ENCODE measurements around the gene HIVEP3.

Gene HIVEP3

DNA sequence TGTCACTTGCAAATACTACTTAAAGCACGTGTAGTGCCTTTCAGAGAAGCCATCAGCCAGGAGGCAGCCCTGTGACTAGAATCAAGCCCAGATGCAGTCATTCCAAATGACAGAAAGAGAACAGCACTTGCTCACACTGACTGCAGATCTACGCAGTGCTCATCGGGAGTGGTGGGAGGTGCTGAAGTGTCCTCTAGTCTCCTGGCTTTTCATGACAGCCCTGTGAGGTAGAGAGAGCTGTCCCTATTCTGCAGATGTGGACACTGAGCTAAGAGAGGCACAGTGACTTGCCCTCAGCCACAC, 371.9 kb downstream of the HIVEP3 start:
- DNase-seq (ENCODE audit: extremely low spot score): no peak
- ChIA-PET CTCF (interaction anchor here (0.8 to 1.3 kb wide), 2 partner anchors 9 to 27 kb away, joined by 3 to 4 read pairs; no protein-coding TSS in a partner anchor), POLR2A (no interaction called here)
- TF ChIP-seq, protein P1, sequence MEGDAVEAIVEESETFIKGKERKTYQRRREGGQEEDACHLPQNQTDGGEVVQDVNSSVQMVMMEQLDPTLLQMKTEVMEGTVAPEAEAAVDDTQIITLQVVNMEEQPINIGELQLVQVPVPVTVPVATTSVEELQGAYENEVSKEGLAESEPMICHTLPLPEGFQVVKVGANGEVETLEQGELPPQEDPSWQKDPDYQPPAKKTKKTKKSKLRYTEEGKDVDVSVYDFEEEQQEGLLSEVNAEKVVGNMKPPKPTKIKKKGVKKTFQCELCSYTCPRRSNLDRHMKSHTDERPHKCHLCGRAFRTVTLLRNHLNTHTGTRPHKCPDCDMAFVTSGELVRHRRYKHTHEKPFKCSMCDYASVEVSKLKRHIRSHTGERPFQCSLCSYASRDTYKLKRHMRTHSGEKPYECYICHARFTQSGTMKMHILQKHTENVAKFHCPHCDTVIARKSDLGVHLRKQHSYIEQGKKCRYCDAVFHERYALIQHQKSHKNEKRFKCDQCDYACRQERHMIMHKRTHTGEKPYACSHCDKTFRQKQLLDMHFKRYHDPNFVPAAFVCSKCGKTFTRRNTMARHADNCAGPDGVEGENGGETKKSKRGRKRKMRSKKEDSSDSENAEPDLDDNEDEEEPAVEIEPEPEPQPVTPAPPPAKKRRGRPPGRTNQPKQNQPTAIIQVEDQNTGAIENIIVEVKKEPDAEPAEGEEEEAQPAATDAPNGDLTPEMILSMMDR (IDR thresholded peaks at IDR 0.05; ENCODE audit: control extremely low read depth, extremely low read depth, low read depth, missing control alignments): no peak

GRCh38 chr1:41545996-41546832, 372.5 kb downstream of the HIVEP3 start:
- DNase-seq (ENCODE audit: extremely low spot score): no peak
- TF ChIP-seq, protein P1 (IDR thresholded peaks at IDR 0.05; ENCODE audit: control extremely low read depth, extremely low read depth, low read depth, missing control alignments): no peak
- ChIA-PET POLR2A (no interaction called here), CTCF (no interaction called here)

DNA sequence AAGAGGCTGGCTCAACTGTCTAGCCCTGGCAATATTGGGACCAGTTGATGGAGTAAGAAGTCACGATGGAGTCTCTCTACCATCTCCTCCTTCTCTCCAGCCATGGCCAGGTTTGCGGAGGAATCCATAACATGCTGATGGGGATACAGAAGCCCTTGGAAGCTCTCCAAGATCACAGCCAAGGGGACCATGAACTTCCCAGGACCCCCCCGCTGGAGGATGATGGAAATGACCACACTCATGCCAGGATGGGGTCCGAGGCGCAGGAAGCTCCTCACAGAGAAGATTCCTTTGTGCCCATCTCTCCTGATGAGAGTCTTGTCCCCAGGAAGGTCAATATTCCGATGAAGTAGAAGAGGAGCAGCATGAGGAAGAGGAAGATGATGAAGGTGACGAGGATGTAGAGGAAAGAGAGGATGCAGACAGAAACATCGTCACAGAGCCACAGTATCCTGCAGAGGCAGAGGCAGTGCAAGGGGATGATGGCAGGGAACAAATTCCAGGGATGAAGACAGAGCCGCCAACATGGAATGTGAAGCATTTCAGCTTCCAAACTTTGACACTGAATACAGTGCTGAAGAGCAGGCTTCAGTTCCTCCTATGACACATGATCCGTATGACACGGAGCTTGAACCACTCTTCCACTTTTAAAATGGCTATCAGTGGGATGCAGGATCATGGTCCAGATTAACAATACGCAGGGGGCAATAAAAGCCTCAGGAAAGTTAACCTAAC, 376.4 kb downstream of the HIVEP3 start:
- TF ChIP-seq, protein P1 (IDR thresholded peaks at IDR 0.05; ENCODE audit: control extremely low read depth, extremely low read depth, low read depth, missing control alignments): peak; percentile 4
- DNase-seq (ENCODE audit: extremely low spot score): no peak
- ChIA-PET CTCF (interaction anchor here (1.0 to 6.7 kb wide), 3 partner anchors 24 to 50 kb away, joined by 3 to 48 read pairs (median 8); no protein-coding TSS in a partner anchor), POLR2A (no interaction called here)

GRCh38 chr1:41541592-41541952, 377.1 kb downstream of the HIVEP3 start:
- DNase-seq (ENCODE audit: extremely low spot score): no peak
- TF ChIP-seq, protein P1 (IDR thresholded peaks at IDR 0.05; ENCODE audit: control extremely low read depth, extremely low read depth, low read depth, missing control alignments): no peak
- ChIA-PET POLR2A (no interaction called here), CTCF (interaction anchor here (2.8 to 6.7 kb wide), 2 partner anchors 23 to 49 kb away, joined by 8 to 48 read pairs; no protein-coding TSS in a partner anchor)

DNA sequence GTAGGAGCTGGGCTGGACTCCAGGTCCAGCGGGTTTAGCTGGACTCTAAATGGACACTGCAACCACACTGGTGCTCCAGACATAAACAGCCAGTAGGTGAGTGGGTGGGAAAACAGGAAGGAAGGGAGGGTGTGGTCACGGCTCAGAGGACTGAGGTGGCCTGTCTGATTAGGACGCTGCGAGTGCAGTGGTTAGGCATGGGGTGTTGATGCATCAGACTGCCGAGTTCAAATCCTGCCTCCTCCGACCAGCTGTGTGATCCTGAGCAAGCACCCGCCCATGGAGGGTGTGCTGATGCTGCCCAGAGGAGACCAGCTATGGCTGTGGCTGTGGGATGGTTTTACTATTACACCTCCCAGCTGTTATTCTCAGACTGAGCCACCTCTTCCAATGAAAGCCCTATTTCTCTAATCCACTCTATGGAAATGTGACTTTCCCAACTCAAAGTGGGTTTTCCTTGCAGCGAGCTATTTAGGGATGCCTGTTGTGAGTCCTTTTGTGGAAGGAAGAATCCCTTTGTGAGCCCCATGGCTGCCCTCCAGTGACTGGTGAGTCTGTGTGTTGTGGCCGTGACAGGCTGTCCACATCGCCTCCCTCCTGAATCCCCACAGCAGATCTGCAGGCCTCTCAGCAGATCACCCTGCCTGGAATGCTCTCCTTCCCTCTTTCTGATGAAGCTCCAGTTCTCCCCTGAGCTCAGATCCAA, 377.7 kb downstream of the HIVEP3 start:
- CTCF ChIA-PET: interaction anchor here (1.5 to 6.7 kb wide), 4 partner anchors 18 to 48 kb away, joined by 3 to 48 read pairs (median 6); no protein-coding TSS in a partner anchor
- POLR2A ChIA-PET: no interaction called here
- peak; percentile 52 for DNase-seq (ENCODE audit: extremely low spot score)
- TF ChIP-seq, protein P1 (IDR thresholded peaks at IDR 0.05; ENCODE audit: control extremely low read depth, extremely low read depth, low read depth, missing control alignments): no peak

DNA sequence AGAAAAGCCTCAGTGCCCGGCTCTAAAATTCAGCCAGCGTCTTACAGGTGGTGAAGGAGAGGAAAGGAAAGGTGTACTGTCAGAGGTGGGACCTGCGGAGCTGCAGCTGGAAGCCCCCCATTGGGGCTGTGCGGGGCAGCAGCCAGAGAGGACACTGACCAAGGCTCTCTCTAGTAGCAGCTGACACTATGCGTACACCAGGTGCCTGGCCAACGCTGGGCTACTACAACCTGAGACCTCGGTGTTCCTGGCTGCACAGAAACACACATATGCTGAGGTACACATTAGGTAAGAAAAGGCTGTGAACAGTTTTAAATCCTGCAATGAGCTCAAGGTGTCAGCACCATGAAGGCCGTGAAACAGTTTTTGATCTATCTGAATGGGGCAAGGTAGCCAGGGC, 378.7 kb downstream of the HIVEP3 start:
- ChIA-PET POLR2A (no interaction called here), CTCF (interaction anchor here (1.5 to 6.7 kb wide), 4 partner anchors 17 to 47 kb away, joined by 3 to 48 read pairs (median 6); no protein-coding TSS in a partner anchor)
- TF ChIP-seq, protein P1 (IDR thresholded peaks at IDR 0.05; ENCODE audit: control extremely low read depth, extremely low read depth, low read depth, missing control alignments): no peak
- no peak for DNase-seq (ENCODE audit: extremely low spot score)

Measured in GM10248 (cell line).